Nephron progenitor cell (in vitro differentiated cells): Measurements from ENCODE around the gene LMAN1.

Experiments used
- DNase-seq: peaks from one replicate; pipeline ENCODE4 v3.0.0; 2021
- H3K27ac Mint-ChIP-seq: 2 replicates; pipeline ENCODE4 v1.8.0; 2021; ENCODE audit warnings: mild to moderate bottlenecking, moderate library complexity, mixed read lengths
- H3K27me3 Mint-ChIP-seq: 2 replicates; pipeline ENCODE4 v1.8.0; 2021; ENCODE audit warnings: mild to moderate bottlenecking, low read depth, mixed read lengths; ENCODE audit not compliant: poor library complexity
- H3K36me3 Mint-ChIP-seq: 2 replicates; pipeline ENCODE4 v1.8.0; 2021; ENCODE audit warnings: low read depth, mixed read lengths
- H3K4me1 Mint-ChIP-seq: 2 replicates; pipeline ENCODE4 v1.8.0; 2021; ENCODE audit warnings: mixed read lengths
- H3K4me3 Mint-ChIP-seq: 2 replicates; pipeline ENCODE4 v1.8.0; 2021; ENCODE audit warnings: mild to moderate bottlenecking, moderate library complexity, mixed read lengths
- H3K9me3 Mint-ChIP-seq: 2 replicates; pipeline ENCODE4 v1.8.0; 2021; ENCODE audit warnings: mild to moderate bottlenecking, moderate library complexity, mixed read lengths
- TF ChIP-seq, protein P1 (sequence below): fragments of 200-600 bp; sonication (generic); IDR thresholded peaks from 2 replicates; pipeline ENCODE4 v1.5.0; 2021; ENCODE audit warnings: antibody characterized with exemption

The LMAN1 gene

DNA sequence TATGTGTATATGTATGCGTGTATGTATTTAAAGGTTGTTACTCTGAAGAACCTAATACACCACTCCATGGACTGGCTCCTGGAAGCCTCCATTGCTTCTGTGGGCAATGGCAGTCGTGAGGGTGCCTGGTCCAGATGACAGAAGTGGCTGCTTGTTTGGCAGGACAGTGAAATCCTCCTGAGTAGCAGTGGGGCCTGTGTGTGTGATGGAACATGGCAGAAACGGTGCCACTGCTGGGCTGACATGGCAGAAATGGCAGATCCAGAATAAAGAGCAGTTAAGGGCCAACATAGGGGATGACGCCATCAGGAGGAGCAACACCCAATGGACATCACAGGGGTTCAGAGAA lies 34.5 kb downstream of the LMAN1 start:
- H3K27ac Mint-ChIP-seq = no peak overlapping the region
- H3K27me3 Mint-ChIP-seq = peaks cover 3% of the 10 kb centered on the region
- no peak for DNase-seq
- H3K36me3 Mint-ChIP-seq = peaks cover 36% of the 10 kb centered on the region
- H3K4me3 Mint-ChIP-seq = no peak overlapping the region
- TF ChIP-seq, protein P1, sequence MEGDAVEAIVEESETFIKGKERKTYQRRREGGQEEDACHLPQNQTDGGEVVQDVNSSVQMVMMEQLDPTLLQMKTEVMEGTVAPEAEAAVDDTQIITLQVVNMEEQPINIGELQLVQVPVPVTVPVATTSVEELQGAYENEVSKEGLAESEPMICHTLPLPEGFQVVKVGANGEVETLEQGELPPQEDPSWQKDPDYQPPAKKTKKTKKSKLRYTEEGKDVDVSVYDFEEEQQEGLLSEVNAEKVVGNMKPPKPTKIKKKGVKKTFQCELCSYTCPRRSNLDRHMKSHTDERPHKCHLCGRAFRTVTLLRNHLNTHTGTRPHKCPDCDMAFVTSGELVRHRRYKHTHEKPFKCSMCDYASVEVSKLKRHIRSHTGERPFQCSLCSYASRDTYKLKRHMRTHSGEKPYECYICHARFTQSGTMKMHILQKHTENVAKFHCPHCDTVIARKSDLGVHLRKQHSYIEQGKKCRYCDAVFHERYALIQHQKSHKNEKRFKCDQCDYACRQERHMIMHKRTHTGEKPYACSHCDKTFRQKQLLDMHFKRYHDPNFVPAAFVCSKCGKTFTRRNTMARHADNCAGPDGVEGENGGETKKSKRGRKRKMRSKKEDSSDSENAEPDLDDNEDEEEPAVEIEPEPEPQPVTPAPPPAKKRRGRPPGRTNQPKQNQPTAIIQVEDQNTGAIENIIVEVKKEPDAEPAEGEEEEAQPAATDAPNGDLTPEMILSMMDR = no peak
- no peaks in the 10 kb centered on the region for H3K4me1 Mint-ChIP-seq
- H3K9me3 Mint-ChIP-seq = no peaks in the 10 kb centered on the region

DNA sequence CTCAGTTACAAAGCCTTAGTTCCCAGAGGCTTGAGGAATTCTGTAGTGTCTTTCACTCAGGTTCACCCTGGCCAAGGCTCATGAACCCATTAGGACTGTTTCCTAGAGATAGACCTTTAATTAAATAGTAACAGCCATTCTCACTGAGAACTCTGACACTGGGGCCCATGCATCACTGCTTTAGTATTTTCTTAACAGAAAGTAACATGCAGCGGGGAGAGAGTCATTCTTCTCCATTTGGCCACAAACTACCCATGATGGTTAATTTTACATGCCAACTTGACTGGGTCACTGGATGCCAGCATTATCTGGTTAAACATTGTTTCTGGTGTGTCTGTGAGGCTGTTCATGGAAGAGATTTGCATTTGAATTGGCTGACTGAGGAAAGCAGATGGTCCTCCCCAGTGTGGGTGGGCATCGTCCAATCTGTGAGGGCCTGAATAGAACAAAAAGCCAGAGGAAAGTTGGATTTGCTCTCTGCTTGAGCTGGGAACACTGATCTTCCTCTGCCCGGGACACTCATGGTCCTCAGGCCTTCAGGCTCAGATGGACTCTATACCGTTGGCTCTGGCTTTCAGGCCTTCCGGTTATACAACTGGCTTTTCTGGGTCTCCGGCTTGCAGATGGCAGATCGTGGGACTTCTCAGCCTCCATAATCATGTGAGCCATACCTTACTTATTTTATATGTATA lies 35.0 kb downstream of the LMAN1 start:
- Mint-ChIP-seq H3K27ac (no peak overlapping the region), H3K4me3 (no peak overlapping the region), H3K9me3 (no peaks in the 10 kb centered on the region)

DNA sequence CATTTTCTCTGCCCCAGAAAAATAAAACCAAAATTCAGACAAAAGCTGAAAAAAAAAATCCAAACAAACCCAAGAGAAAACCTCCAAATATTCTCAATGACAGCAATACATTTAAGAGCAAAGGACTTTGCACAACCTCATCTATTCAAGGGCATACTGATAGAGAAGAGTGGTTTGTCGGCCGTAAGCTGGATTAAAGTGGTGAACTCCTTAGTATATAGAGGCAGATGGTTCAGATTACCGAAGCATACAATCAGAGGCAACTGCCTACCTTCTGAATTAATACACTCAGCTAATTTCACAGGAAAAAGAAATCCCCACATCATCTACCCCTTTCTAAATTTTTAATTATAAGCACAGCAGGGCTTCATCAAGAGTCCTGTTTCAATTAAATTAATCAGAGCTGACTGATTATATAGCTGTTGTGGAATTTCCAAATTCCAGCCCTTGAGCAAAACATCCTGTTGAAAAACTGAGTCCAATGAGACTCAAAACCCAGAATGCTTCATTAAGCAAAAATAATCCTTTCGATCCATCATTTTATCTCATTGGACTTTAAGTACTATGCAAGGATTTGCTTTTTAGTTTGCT lies 40.5 kb downstream of the LMAN1 start, which contains the start of gene CPLX4:
CPLX4 (minus strand) TSS at position 190 of the 591 bp plus-strand sequence; CDS start at position 3, 187 bp downstream.
- no peaks in the 10 kb centered on the region for H3K4me1 Mint-ChIP-seq
- H3K36me3 Mint-ChIP-seq = no peaks in the 10 kb centered on the region
- H3K9me3 Mint-ChIP-seq = no peaks in the 10 kb centered on the region
- H3K27ac Mint-ChIP-seq = no peak within 1 kb of the TSS
- DNase-seq = no peak
- peaks cover 9% of the 10 kb centered on the region for H3K27me3 Mint-ChIP-seq
- TF ChIP-seq, protein P1 = no peak
- no peak within 1 kb of the TSS for H3K4me3 Mint-ChIP-seq

More for the DNA sequence above, 35.0 kb downstream of the LMAN1 start:
- peaks cover 6% of the 10 kb centered on the region for H3K27me3 Mint-ChIP-seq
- TF ChIP-seq, protein P1 = no peak
- H3K4me1 Mint-ChIP-seq = no peaks in the 10 kb centered on the region
- peaks cover 34% of the 10 kb centered on the region for H3K36me3 Mint-ChIP-seq
- DNase-seq = no peak

DNA sequence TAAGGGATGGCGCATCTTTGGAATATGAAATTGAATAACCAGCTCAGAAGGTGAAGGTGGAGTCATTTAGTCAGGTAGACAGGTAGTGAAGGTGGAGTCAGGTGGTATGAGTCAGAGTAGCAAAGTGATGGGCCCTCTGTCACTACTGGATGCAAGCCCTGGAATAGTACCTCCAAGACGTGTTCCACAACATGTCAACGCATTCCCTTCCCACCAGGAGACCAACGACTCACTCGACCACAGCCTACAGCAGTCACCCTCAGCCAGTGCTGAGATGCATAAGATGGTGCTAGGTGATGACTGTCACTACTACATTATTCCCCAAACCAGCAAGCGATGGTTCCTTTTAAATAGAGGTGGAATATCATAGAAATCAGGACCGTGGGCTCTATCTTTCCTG lies 47.4 kb downstream of the LMAN1 start:
- H3K27me3 Mint-ChIP-seq = peaks cover 58% of the 10 kb centered on the region
- no peak overlapping the region for H3K27ac Mint-ChIP-seq
- DNase-seq = no peak

DNA sequence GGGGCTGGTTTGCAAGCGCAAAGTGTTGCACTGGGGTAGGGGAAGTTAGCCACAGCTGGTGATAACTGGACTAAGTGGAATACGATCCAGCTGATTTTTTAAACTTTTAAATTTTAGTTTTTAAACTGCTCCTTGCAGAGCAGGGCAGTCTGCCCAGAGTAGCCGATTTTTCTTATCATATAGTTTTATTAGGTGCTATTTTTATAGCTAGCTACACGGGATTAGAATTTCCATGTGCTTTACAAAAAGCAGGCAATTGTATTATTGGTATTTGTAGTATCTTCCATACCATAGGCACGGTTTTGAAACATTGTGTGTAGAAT lies 50.2 kb downstream of the LMAN1 start:
- Mint-ChIP-seq H3K27me3 (peaks cover 84% of the 10 kb centered on the region), H3K4me1 (peaks cover 5% of the 10 kb centered on the region), H3K4me3 (no peak overlapping the region)

More for the DNA sequence above, 47.4 kb downstream of the LMAN1 start:
- no peaks in the 10 kb centered on the region for H3K36me3 Mint-ChIP-seq
- no peak overlapping the region for H3K4me3 Mint-ChIP-seq
- peaks cover 5% of the 10 kb centered on the region for H3K4me1 Mint-ChIP-seq
- H3K9me3 Mint-ChIP-seq = no peaks in the 10 kb centered on the region
- TF ChIP-seq, protein P1 = no peak

More for the DNA sequence above, 50.2 kb downstream of the LMAN1 start:
- no peak for DNase-seq
- no peak overlapping the region for H3K27ac Mint-ChIP-seq
- H3K36me3 Mint-ChIP-seq = no peaks in the 10 kb centered on the region
- TF ChIP-seq, protein P1 = no peak
- no peaks in the 10 kb centered on the region for H3K9me3 Mint-ChIP-seq
